CD4-positive, alpha-beta T cell treated with Interleukin-10 for 1 hour (primary cell): ENCODE results near the gene ANKRD63.
A peak's percentile ranks its signal among the peaks of the same experiment; 100 is the strongest.

Experiments used
- DNase-seq: peaks from one replicate; pipeline ENCODE4 v3.0.0-alpha.2; 2020

Gene ANKRD63

DNA sequence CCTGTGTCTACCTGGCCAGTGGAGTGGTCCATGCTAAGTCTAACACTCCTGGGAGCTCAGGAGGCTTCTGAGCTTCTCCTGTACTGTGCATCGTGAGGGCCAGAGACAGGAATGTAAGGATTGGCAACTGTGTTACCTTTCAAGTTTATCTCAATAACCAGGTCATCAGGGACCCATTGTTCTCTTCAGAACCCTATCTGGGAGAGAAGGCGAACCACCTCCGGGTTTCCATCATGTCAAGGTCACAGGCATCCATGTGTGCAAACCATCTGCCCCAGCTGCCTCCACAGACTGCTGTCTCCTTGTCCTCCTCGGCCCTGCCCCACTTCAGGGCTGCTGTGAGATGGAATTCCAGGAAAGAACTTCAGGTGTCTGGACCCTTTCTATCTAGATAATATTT is 5.9 kb downstream of the ANKRD63 start:
- DNase-seq = no peak

DNA sequence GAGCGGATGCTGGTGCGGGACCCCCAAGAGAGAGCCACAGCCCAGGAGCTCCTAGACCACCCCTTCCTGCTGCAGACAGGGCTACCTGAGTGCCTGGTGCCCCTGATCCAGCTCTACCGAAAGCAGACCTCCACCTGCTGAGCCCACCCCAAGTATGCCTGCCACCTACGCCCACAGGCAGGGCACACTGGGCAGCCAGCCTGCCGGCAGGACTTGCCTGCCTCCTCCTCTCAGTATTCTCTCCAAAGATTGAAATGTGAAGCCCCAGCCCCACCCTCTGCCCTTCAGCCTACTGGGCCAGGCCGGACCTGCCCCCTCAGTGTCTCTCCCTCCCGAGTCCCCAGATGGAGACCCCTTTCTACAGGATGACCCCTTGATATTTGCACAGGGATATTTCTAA is 6.9 kb downstream of the ANKRD63 start:
- DNase-seq = no peak

DNA sequence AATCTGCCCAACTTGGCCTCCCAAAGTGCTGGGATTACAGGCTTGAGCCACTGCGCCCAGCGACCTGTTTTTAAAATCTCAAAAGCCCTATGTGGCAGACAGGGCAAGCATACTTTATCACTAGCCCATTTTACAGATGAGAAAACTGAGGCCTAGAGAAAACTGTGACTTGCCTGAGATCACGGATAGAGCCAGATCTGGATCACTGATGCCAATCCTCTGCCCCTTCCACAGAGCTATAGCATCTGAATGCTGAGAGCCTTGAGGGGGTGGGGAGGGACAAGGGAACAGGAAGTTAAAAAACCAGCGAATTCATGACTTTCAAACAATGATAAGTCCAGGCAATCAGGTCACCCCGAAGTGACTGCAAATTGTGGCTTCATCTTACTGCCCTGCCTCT is 7.3 kb downstream of the ANKRD63 start:
- no peak for DNase-seq

DNA sequence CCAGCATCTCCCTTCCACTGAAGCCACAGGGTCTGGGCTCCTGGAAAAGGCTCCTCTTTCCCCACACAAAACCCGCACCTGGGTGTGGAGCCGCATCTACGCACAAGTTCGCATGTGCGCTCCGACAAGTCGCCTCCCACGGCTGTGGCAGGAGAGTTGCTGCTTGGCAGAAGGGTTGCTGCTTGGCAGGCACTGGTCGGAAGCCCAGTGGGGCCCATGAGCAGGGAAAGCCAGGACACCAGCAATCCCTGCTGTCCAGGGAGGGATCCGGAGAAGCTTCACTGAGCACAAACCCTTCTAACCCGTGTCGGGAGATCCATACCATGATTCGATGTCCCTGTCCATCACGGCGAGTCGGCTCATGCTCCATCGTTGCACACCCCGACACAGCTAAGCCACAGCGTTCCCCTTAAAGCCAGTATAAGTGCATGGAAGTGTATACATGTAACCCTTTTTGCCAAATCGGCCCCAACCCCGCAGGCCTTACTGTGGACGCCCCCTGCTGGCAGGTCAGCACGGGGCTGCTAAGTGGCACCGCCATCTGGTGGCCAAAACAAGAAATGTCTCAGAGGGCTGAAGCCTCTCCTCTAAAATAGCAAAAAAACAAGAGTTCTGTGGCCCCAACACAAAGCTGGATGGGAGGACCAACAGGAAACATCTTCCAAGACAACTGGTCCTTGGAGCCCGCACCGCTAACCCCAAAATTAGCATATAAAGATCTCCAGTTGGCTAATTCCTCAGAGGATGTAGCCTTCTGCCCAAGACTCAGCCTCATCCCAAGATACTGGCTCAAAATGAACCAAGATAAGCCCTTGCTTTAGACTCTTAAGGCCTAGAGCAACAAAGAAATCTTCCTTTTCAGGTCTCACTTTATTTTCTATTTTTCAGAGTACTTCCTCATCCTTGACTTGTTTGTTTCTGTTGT is 8.3 kb downstream of the ANKRD63 start:
- peak; percentile 90 for DNase-seq

DNA sequence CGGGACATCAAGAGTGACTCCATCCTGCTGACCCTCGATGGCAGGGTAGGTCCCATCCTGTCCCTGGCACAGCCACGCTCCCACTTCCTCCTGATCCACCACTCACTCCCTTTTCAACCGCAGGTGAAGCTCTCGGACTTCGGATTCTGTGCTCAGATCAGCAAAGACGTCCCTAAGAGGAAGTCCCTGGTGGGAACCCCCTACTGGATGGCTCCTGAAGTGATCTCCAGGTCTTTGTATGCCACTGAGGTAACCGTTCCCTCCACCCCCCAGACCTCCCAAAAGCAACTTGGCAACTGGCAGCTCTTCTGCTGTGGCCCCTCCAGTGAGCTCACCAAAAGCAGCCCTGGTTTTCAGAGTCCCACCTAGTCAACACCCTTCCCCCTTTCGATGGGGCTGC is 9.4 kb downstream of the ANKRD63 start:
- no peak for DNase-seq

DNA sequence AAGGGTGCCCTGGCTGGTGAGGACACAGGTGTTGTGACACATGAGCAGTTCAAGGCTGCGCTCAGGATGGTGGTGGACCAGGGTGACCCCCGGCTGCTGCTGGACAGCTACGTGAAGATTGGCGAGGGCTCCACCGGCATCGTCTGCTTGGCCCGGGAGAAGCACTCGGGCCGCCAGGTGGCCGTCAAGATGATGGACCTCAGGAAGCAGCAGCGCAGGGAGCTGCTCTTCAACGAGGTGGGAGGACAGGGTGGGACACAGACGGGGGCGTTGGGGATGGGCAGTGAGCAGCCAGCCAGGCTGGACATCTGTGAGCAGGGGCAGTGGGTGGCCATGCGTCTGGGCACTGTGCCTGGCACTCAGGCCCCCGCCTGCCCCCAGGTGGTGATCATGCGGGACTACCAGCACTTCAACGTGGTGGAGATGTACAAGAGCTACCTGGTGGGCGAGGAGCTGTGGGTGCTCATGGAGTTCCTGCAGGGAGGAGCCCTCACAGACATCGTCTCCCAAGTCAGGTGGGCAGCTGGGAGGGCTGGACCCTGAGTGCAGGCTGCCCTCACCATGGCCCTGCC is 10.3 kb downstream of the ANKRD63 start:
- no peak for DNase-seq

DNA sequence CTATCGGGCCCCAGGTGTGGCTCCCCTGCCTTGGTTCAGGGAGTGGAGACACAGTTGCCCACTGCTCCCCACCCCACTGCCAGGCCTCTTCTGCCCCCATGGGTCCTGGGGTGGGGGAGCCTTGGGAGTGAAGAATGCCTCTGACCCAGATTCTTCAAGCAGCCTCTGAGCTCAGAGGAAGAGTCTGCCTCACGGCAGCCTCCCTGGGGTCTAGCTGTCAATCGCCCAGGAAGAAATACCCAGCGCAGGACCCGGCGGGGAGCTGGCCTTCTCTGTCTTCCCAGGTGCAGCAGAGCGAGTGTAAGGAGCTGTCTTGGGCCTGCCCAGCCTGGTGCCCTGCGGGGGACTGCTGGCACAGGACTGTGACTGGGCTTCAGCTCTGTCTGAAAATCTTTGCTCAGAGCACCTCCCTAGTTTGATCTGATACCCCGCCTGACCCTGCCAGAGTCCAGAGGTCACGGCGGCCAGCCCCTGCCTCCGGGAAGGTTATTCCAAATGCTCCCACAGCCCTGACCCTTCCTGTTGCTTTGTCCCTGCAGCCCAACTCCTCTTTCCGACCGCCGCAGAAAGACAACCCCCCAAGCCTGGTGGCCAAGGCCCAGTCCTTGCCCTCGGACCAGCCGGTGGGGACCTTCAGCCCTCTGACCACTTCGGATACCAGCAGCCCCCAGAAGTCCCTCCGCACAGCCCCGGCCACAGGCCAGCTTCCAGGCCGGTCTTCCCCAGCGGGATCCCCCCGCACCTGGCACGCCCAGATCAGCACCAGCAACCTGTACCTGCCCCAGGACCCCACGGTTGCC is 11.0 kb downstream of the ANKRD63 start:
- DNase-seq = no peak

DNA sequence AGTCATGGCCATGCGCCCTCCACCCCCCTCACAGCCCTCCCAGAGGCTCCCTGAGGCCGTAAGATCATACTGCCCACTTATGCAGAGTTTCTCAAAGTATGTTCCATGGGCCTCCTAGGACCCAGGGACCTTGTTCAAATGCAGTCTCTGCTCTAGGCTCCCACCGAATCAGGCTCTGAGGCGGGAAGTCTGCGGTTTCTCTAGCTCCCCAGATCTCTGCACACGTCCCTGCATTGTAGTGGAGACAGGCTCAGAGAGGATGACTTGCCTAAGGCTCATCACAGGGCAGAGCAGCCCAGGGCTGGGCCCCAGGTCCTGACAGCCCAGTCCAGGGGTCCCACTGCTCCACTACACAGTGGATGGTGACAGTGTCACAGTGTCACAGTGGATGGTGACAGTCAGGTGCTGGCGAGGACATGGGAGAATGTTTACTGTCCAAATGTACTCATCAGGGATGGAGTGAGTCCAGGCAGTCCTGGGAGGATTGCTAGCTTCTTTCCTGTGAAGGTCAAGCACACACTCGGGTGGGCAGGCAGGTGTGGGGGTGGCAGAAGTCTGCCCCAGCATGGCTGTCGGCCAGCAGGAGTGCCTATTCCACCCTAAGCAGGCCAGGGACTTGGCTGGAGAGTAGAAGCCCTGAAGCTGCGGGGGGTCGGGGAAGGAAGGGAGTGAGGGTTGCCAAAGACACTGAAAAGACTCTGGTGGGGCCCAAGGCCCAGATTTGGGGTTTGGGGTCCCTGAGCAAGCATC is 12.4 kb downstream of the ANKRD63 start:
- DNase-seq = no peak

DNA sequence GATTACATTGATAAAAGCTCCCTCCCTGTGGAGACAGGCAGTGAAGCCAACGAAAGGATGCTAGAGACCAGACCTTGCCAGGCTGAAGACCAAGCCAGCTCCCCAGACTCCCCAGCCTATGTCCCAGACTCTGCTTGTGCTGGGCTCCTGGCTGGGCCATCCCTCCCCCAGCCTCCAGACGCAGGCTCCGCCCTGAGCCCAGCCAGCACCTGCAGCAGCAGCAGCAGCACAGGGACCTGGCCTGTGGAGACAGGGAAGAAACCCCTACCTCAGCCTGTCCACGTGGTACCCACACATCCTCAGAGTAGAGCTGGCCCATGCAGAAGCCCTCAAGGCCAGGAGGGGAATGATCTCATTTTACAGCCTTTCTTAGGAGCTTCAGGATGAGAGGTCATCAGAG is 13.3 kb downstream of the ANKRD63 start:
- DNase-seq = no peak

DNA sequence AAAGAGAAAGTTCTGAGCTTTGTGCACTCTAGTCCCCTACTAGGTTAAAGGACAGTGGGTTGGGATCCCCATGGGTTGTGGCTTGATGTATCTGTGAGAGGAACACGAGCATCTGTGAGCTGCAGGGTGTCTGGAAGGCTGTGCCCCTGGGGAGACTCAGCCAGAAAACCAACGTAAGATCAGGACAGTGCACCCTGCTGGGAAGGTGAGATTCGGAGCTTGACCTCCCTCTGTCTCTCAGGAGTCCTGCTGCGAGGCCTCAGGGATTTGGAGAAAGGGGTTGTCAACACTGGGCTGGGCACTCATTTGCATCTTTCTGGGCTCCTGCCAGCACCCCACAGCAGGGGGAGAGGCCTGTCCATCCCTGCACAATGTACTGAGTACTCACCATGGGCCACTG is 15.2 kb downstream of the ANKRD63 start:
- DNase-seq = no peak

DNA sequence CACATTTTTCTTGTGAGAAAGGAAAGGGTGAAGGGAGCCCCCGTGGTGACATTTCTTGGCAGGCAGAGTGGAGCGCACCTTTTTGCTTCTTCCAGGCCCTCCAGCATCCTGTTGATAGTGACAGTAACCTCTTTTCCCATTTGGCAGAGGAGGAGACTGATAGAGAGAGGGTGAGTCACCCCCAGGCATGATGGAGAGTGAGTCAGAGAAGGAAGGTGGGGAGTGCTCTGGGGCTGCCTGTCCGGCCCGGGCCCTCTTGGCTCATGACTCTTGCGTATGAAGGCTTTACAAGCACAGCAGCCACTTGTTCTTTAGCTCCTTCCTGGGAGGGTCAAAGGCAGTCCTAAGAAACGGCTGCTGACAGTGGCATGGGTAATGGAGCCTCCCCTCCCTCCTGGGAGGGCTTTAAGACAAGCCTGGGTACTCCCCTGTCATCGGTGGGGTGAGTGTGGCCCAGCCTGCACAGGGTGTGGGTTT is 16.0 kb downstream of the ANKRD63 start:
- DNase-seq = no peak

DNA sequence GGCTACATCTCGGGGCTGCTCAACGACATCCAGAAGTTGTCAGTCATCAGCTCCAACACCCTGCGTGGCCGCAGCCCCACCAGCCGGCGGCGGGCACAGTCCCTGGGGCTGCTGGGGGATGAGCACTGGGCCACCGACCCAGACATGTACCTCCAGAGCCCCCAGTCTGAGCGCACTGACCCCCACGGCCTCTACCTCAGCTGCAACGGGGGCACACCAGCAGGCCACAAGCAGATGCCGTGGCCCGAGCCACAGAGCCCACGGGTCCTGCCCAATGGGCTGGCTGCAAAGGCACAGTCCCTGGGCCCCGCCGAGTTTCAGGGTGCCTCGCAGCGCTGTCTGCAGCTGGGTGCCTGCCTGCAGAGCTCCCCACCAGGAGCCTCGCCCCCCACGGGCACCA is 17.0 kb downstream of the ANKRD63 start:
- DNase-seq = no peak

DNA sequence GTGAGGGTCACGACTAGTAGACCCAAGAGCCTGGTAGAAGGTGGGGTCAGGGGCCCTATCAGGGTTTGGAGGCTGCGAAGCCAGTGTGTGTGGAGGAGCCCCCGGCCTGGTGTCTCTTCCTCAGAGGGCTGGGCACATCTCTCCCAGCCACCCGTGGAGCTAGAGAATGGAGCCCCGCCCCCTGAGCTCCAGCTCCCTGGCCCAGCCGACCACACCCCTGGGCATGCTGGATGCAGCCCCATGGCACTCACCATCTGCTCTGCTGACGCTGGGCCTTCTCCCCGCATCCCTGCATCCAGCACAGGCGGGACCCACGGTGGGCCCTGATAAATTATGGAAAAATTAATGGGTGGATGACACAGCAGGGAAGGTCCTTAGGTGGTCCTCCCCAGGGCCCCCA is 17.5 kb downstream of the ANKRD63 start:
- DNase-seq = no peak

DNA sequence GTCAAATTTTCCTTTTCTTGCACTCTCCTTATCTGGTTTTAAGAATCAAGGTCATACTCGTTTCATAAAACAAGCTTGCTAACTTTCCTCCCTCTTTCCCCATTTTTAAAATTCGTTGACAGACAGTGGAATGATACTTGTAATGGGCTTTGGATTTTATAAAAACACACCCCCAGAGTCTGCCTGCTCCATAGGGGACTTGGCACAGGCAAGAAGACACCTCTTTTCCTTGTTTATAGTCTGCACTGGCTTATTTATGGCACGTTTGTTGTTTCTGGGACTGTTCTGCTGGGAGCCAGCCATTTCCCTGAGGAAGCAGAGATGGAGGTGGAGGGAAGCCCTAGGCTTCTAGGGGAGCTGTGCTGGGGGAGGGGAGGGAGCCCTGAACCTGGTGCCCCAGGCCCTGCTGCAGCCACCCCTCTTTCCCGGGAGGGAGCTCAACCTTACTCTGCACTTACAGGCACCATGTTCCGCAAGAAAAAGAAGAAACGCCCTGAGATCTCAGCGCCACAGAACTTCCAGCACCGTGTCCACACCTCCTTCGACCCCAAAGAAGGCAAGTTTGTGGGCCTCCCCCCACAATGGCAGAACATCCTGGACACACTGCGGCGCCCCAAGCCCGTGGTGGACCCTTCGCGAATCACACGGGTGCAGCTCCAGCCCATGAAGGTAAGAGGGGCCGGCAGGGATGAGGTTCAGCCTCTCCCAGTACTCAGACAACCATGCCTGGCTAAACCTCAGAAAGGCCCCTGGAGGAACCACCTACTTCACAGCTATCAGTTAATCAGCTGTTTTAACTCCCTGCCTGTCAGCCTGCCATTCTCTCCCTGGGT is 18.3 kb downstream of the ANKRD63 start:
- DNase-seq = no peak

DNA sequence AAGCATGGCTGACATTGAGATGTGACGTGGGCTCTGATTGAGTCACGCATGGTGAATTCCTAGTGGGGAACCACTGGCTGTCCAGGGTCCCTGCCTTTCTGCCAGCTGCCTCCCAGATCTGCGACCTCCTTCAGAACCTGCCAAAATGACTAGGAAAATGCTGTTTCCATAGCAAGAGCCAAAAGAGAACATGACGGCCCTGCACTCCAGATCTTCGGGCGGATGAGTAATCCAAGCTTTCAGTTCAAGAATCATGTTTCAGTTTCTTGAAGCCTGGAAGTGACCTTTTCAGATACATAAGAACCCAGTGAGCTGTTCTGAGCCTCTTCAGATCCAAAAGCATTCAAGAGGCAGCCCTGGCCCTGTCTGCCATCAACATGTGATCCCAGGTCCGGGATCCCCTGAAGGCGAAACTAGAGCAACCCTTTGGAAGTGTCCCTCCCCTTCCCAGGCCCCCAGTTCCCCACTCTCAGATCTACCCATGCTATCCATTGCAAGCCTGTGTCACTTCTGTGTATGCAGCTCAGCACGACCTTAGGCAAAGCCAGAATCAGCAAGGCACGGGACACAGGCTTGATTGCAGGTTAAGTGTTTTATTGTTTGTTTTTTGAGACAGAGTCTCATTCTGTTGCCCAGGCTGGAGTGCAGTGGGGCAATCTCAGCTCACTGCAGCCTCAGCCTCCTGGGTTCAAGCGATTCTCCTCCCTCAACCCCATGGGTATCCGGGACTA is 19.7 kb downstream of the ANKRD63 start:
- no peak for DNase-seq

DNA sequence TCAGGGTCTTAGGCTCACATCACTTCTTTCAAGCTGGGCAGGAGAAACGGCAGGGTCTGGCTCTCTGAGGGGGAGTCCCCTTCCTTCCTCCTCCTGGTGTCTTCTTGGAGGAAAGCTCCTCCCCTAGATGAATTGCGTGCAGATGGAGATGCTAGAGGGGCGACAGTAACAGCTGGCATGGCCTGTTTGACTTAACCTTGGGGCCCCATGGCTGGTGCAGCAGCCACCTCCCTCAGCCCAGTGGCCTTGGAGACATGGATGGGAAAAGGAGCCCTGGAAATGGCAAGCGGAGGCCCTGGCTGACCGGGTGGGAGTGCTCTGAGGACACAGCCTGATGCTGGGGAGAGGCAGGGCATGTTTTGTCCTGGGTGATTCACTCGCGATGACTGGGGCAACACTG is 23.8 kb downstream of the ANKRD63 start:
- DNase-seq = no peak

DNA sequence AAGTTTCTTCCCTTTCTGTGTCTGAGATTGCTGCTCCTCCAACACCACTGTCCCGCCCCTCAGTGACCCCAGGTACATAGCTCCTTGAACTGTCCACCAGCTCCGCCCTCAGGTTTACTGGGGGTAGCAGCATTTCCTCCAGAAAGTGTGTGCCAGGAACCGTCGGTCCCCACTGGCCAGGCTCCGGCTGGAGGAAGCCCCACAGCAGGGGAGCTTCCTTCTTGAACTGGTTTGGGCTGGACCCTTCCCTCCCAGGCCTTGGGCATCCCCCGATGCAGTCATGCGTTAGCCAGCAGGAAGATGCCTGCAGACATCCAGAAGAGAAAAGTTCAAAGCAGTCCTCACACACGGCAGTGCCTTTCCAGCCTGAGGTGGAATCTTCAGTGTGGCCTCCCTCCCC is 24.3 kb downstream of the ANKRD63 start:
- DNase-seq = no peak

DNA sequence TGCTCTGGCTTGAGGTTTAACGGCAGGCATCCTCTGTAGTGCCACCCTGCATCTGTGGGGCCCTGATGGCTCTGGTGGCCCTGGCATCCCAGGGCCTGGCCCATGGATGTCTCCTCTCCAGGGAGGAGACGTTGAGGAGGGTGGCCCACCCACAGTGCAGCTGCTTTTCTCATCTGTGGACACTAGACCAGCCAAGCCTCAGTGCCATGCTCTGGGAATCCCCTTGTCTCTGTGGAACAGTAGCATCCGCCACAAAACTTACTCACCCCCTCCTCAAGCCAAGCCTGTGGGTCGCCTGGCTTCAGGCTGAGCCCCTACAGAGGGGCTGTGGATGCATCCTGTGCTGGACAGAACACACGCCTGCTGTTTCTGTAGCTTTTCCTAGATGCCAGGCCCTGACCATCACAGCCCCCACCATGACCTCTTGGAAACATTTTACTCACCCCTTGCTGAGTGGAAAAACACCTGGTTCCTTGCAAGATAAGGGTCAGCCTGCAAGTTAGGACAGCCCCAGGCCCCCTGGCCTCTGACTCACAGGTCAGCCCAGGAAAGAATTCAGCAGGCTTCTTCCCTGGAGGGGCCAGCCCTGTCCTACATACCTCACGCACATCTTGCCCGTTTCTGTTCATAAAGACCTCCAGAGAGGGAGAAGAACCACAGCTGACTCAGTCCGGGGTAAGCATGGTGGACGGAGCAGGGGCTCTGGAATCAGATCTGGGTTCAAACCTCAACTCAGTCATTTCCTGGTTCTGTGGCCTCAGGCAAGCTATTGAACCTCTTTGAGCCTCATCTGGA is 25.0 kb downstream of the ANKRD63 start:
- DNase-seq = no peak

DNA sequence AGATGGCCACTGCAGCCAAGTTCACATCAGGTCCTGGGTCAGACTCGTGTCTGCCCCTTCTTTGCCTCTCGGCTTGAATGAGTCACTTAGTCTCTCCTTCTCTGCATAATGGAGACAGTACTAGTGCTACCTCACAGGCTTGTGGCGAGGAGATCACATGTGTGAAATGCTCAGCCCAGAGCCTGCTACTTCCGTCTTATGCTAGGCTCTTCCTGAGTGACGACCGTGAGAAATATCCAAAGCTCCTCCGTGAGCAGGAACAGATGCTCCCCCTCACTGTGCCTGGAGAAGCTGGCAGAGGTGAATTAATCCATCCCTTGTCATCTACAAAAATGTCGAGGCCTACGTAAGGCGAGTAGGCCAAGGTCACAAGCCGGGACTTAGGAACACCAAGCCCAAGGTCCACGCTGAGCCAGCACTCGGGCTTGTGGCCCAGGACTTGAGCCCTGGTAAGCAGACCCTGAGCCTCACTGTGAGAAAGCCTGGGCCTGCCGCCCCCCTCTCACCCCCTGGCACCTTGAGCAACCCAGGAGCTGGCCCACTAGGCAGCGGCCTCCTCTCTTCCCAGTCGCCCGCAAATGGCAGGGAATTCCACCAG is 26.1 kb downstream of the ANKRD63 start:
- DNase-seq = peak; percentile 46

DNA sequence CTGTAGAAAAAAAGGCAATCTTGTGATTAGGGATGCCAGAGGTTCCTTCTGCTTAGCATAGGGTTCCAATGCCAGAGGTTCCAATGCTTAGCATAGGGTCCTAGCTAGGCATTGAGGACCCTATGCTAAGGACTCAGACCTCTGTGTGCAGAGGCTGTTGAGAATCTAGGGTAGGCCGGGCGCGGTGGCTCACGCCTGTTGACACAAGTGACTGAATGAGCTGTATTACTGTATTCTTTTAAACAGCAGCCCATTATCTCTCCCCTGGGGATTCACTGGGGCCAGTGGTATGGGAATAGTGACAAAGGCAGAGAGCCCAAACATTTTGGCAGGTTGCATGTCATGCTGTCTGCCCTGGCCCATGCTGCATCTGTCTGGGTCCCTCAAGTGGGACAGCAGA is 27.8 kb downstream of the ANKRD63 start:
- no peak for DNase-seq
